ENCODE data around the gene CA12.

DNA sequence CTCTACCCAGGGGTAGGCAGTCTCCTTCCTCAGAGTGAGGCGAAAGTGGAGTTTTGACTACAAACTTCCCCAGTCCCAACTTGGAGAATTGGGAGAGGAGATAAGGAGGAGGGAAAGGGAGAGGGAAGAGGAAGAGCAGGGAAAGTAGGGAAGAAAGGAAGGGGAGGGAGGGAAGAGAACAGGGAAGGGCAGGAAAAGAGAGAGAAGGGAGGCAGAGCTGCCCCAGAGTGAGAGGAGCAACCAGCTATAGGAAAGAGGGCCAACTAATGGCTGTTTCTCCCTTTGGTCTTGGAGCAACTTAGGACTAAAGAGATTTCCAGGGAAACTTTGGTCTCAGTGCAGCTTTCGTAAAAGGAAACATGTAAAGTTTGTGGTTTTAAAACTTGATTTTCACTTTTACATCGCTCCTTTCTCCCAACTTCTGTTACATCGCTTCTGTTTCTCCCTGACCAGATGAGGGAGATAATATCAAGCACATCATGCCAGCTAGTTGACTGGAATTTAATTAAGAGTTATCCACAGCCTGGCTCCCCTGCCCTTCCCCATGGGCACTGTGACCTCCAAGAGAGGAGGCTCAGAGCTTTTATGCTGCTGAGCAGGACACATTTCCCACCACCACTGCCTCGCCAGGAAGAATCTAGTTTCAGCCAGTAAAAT is 1.4 kb downstream of the CA12 start:
- TF ChIP-seq, protein P1, sequence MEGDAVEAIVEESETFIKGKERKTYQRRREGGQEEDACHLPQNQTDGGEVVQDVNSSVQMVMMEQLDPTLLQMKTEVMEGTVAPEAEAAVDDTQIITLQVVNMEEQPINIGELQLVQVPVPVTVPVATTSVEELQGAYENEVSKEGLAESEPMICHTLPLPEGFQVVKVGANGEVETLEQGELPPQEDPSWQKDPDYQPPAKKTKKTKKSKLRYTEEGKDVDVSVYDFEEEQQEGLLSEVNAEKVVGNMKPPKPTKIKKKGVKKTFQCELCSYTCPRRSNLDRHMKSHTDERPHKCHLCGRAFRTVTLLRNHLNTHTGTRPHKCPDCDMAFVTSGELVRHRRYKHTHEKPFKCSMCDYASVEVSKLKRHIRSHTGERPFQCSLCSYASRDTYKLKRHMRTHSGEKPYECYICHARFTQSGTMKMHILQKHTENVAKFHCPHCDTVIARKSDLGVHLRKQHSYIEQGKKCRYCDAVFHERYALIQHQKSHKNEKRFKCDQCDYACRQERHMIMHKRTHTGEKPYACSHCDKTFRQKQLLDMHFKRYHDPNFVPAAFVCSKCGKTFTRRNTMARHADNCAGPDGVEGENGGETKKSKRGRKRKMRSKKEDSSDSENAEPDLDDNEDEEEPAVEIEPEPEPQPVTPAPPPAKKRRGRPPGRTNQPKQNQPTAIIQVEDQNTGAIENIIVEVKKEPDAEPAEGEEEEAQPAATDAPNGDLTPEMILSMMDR (IDR thresholded peaks at IDR 0.05), result no peak
- TF ChIP-seq POLR2AphosphoS5 (IDR thresholded peaks at IDR 0.05) (no peak), POLR2A (IDR thresholded peaks at IDR 0.05) (no peak)
